Hematopoietic multipotent progenitor cell treated with erythropoietin and hydrocortisone succinate and interleukin-3 and kit ligand, for 6 days (in vitro differentiated cells): ENCODE measurements around the gene MAP2.
"Not testable (repeated sequence)": the region's sequence is repeated elsewhere in the genome, so short reads cannot be mapped to it uniquely, and the experiment has no call there.

Source experiments
- DNase-seq: peaks from one replicate; pipeline ENCODE4 v3.0.0-alpha.2; 2015

The MAP2 gene

GRCh38 chr2:209476367-209477208, 52.7 kb downstream of the MAP2 start:
- no peak for DNase-seq

GRCh38 chr2:209492296-209492695, 68.4 kb downstream of the MAP2 start:
- peak; percentile 8 for DNase-seq

GRCh38 chr2:209495068-209495620, 71.3 kb downstream of the MAP2 start:
- not testable (repeated sequence) for DNase-seq

- no peak for DNase-seq
Measured at GRCh38 chr2:209495855-209496585, 72.2 kb downstream of the MAP2 start.

- DNase-seq = no peak
Measured at GRCh38 chr2:209496586-209496982, 72.7 kb downstream of the MAP2 start.

- DNase-seq = no peak
Measured at GRCh38 chr2:209498614-209499013, 74.8 kb downstream of the MAP2 start.

- DNase-seq = peak; percentile 5
Measured at GRCh38 chr2:209499069-209499468, 75.2 kb downstream of the MAP2 start.

- DNase-seq = no peak
Measured at GRCh38 chr2:209501579-209501978, 77.7 kb downstream of the MAP2 start.

GRCh38 chr2:209505410-209505809, 81.6 kb downstream of the MAP2 start:
- no peak for DNase-seq

- no peak for DNase-seq
Measured at GRCh38 chr2:209508255-209508654, 84.4 kb downstream of the MAP2 start.

- DNase-seq = no peak
Measured at GRCh38 chr2:209511637-209512036, 87.8 kb downstream of the MAP2 start.

- DNase-seq = peak; percentile 4
Measured at GRCh38 chr2:209512971-209513370, 89.1 kb downstream of the MAP2 start.

- DNase-seq = no peak
Measured at GRCh38 chr2:209517436-209517835, 93.6 kb downstream of the MAP2 start.

- DNase-seq = no peak
Measured at GRCh38 chr2:209519271-209519670, 95.4 kb downstream of the MAP2 start.

GRCh38 chr2:209519906-209520305, 96.1 kb downstream of the MAP2 start:
- no peak for DNase-seq

- DNase-seq = no peak
Measured at GRCh38 chr2:209523041-209523740, 99.3 kb downstream of the MAP2 start.

GRCh38 chr2:209523867-209524266, 100.0 kb downstream of the MAP2 start:
- DNase-seq = no peak

- DNase-seq = no peak
Measured at GRCh38 chr2:209525331-209525730, 101.5 kb downstream of the MAP2 start.

- DNase-seq = peak; percentile 26
Measured at GRCh38 chr2:209525834-209526281, 102.0 kb downstream of the MAP2 start.

GRCh38 chr2:209526561-209526960, 102.7 kb downstream of the MAP2 start:
- peak; percentile 4 for DNase-seq

- DNase-seq = no peak
Measured at GRCh38 chr2:209529579-209529978, 105.7 kb downstream of the MAP2 start.

- DNase-seq = no peak
Measured at GRCh38 chr2:209532321-209532720, 108.5 kb downstream of the MAP2 start.

- no peak for DNase-seq
Measured at GRCh38 chr2:209533391-209533790, 109.5 kb downstream of the MAP2 start.
